Body of pancreas (tissue), 4 donors: Measurements from ENCODE around the gene ZNF18.

Experiments
- CTCF ChIP-seq, 7 experiments: fragments of 450-650 bp in 4 of 7; fragments of 200-600 bp in 3 of 7; sonication (generic) in 3 of 7; IDR thresholded peaks; one replicate each; pipeline ENCODE4 v1.5.1; 2016 to 2019; ENCODE audit warnings: antibody characterized with exemption in 7 of 7
- POLR2A ChIP-seq, 3 donors: fragments of 450-650 bp; IDR thresholded peaks; one replicate each; pipeline ENCODE4 v1.6.1; 2016; ENCODE audit warnings: antibody characterized with exemption in 3 of 3, mild to moderate bottlenecking in 2 of 3

GRCh38 chr17:11948789-11949188 lies 48.5 kb downstream of the ZNF18 start:
- no peak for TF ChIP-seq CTCF (IDR thresholded peaks at IDR 0.05)
- no peak for TF ChIP-seq POLR2A (IDR thresholded peaks at IDR 0.05)
